Esophagus muscularis mucosa (tissue), 4 donors: ENCODE data around the gene KNOP1. TPM values are rescaled to one million over a fixed set of nuclear protein-coding genes. Genes with fewer than 3 reads are reported as not detected.

Experiments used
- DNase-seq: peaks from one replicate; pipeline ENCODE4 v3.0.0-alpha.2; 2017; ENCODE audit errors: extremely low spot score
- H3K27ac ChIP-seq, 4 donors: fragments of 200-600 bp; sonication (generic); replicated peaks in 1 of 4; 1 replicate in 3 of 4; 2 replicates in 1 of 4; pipeline ENCODE4 v1.5.1; 2016 to 2019; ENCODE audit warnings: mild to moderate bottlenecking in 1 of 4
- H3K27me3 ChIP-seq, 4 donors: fragments of 200-600 bp; sonication (generic); one replicate each; pipeline versions ENCODE4 v1.5.1 to v1.6.0; 2016 to 2019
- H3K36me3 ChIP-seq, 4 donors: fragments of 200-600 bp; sonication (generic); one replicate each; pipeline ENCODE4 v1.5.1; 2016 to 2019
- H3K4me1 ChIP-seq, 4 donors: fragments of 200-600 bp; sonication (generic); one replicate each; pipeline ENCODE4 v1.5.1; 2016 to 2019
- H3K4me3 ChIP-seq, 4 donors: fragments of 200-600 bp; sonication (generic); 1 replicate in 2 of 4; 2 replicates in 2 of 4; pipeline ENCODE4 v1.5.1; 2016 to 2019; ENCODE audit warnings: mild to moderate bottlenecking in 4 of 4, moderate library complexity in 1 of 4
- H3K9me3 ChIP-seq, 4 donors: fragments of 200-600 bp; sonication (generic); 1 replicate in 3 of 4; 2 replicates in 1 of 4; pipeline ENCODE4 v1.5.1; 2016 to 2019
- EP300 ChIP-seq: sonication (generic); formaldehyde crosslinking; IDR thresholded peaks from one replicate; pipeline ENCODE4 v1.6.1; 2017; ENCODE audit warnings: antibody characterized with exemption
- POLR2A ChIP-seq: fragments of 450-650 bp; IDR thresholded peaks from one replicate; pipeline ENCODE4 v1.6.1; 2017; ENCODE audit warnings: antibody characterized with exemption, moderate library complexity, mild to moderate bottlenecking, low read depth
- POLR2AphosphoS5 ChIP-seq, 2 donors: sonication (generic); formaldehyde crosslinking; IDR thresholded peaks; one replicate each; pipeline ENCODE4 v1.6.1; 2017; ENCODE audit warnings: antibody characterized with exemption in 2 of 2
- WGBS: methylation state at CpG from one replicate; pipeline ENCODE4 v1.1.5; 2018; 5-methylcytosine and 5-hydroxymethylcytosine counted together
- intact Hi-C: fragments of 100-400 bp; cut with DNase I; formaldehyde crosslinking; loops from one replicate; pipeline ENCODE4 v1.15.1; 2023
- total RNA-seq, 4 donors: library from RNA; depleted of rRNA; stranded (reverse); fragments of >200 nt; gene quantifications; one replicate each; pipeline versions ENCODE4 v1.1.0 to v1.2.1, GENCODE V29; 2016
- TF ChIP-seq, protein P1 (sequence below), 3 experiments: fragments of 200-600 bp in 2 of 3; fragments of 450-650 bp in 1 of 3; sonication (generic) in 2 of 3; IDR thresholded peaks; one replicate each; pipeline ENCODE4 v1.5.1; 2017 to 2019; ENCODE audit warnings: antibody characterized with exemption in 3 of 3, mild to moderate bottlenecking in 2 of 3, moderate library complexity in 1 of 3

The KNOP1 gene
- total RNA-seq, 4 donors from 2014 or later, result 7.3 to 9.9 (median 9.1) TPM

DNA sequence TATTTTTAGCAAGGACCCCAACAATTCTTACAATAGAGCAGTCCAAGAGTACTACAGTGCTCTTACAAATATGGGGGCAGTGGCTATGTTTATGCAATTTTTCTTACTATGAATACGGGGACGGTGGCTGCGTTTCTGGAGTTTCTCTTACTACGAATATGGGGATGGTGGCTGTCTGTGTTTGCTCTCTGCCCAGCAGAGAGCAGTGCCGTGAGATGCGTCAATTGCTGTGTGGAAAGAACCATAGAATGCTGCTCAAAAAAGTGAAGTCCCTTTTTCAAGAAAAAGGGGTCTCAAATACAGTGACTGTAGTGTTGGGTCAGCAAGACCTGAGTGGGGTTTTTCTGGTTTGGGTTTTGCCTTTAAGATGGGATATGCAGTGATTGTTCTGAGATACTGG, 53.9 kb downstream of the KNOP1 start:
- no peak for DNase-seq
- intact Hi-C loops, result no loop called here
- Histone ChIP-seq H3K27me3 (no peaks in the 10 kb centered on the region), H3K36me3 (peaks cover 2 to 33% (median 12%) of the 10 kb centered on the region in 4 donors), H3K4me1 (peaks cover 19 to 25% (median 24%) of the 10 kb centered on the region in 4 donors), H3K27ac (no peak overlapping the region), H3K4me3 (no peak overlapping the region), H3K9me3 (no peaks in the 10 kb centered on the region)
- no peak for TF ChIP-seq POLR2A
- TF ChIP-seq POLR2AphosphoS5 (IDR thresholded peaks at IDR 0.05), result no peak
- TF ChIP-seq EP300, result no peak
- TF ChIP-seq, protein P1, sequence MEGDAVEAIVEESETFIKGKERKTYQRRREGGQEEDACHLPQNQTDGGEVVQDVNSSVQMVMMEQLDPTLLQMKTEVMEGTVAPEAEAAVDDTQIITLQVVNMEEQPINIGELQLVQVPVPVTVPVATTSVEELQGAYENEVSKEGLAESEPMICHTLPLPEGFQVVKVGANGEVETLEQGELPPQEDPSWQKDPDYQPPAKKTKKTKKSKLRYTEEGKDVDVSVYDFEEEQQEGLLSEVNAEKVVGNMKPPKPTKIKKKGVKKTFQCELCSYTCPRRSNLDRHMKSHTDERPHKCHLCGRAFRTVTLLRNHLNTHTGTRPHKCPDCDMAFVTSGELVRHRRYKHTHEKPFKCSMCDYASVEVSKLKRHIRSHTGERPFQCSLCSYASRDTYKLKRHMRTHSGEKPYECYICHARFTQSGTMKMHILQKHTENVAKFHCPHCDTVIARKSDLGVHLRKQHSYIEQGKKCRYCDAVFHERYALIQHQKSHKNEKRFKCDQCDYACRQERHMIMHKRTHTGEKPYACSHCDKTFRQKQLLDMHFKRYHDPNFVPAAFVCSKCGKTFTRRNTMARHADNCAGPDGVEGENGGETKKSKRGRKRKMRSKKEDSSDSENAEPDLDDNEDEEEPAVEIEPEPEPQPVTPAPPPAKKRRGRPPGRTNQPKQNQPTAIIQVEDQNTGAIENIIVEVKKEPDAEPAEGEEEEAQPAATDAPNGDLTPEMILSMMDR (IDR thresholded peaks at IDR 0.05), result no peak
- 96% methylated on average over 6 of the region's 6 CpGs for WGBS

DNA sequence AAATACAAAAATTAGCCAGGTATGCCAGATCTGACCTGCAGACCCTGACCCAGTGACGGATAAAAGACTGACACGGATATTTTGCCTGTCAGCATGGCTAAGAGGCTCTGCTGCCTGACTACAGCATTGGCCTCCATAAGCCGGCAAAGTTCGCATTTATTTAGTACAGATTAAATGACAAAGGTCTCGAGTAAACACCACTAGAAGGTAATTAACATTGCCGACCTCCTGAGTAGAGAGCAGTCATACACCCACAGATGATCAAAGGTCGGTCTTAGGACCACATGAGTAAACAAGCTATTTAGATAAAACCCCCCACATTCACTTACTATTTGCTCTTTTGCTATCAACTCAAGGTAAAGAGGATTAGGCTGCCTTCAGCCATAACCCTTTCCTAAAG, 55.7 kb downstream of the KNOP1 start:
- Histone ChIP-seq H3K9me3 (no peaks in the 10 kb centered on the region), H3K27ac (no peak overlapping the region), H3K27me3 (no peaks in the 10 kb centered on the region), H3K4me1 (peaks cover 13 to 15% (median 14%) of the 10 kb centered on the region in 4 donors), H3K36me3 (peaks cover 8 to 46% (median 21%) of the 10 kb centered on the region in 4 donors), H3K4me3 (no peak overlapping the region)
- no peak for TF ChIP-seq POLR2A
- TF ChIP-seq EP300, result no peak
- TF ChIP-seq, protein P1 (IDR thresholded peaks at IDR 0.05), result no peak
- TF ChIP-seq POLR2AphosphoS5 (IDR thresholded peaks at IDR 0.05), result no peak
- WGBS, result 95% methylated on average over 7 of the region's 7 CpGs
- DNase-seq, result no peak
- intact Hi-C loops, result no loop called here

DNA sequence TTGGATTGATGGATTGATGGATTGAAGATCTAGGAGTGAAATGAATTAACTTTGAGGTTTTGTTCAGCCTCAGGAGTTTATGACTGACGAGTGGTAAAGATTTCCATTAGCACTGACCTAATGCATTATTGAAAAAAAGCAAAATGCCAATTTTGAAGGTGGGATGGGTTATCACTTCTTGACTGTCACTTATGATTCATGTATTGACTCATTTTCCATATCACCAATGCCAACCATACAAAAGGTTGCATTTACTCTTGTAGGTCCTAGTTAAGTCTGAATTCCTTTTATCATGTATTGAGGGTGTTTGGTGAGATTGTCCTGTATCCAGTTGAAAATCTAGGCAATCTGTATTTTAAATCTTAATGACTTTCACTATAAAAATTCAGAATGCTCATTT, 57.6 kb downstream of the KNOP1 start:
- Histone ChIP-seq H3K4me1 (no peaks in the 10 kb centered on the region), H3K4me3 (no peak overlapping the region), H3K27ac (no peak overlapping the region), H3K36me3 (peaks cover 23 to 62% (median 30%) of the 10 kb centered on the region in 4 donors), H3K27me3 (no peaks in the 10 kb centered on the region), H3K9me3 (no peaks in the 10 kb centered on the region)
- intact Hi-C loops, result no loop called here
- DNase-seq, result no peak
- WGBS, result 85% methylated on average over 1 of the region's 1 CpG
- TF ChIP-seq POLR2AphosphoS5 (IDR thresholded peaks at IDR 0.05), result no peak
- TF ChIP-seq EP300, result no peak
- no peak for TF ChIP-seq POLR2A

DNA sequence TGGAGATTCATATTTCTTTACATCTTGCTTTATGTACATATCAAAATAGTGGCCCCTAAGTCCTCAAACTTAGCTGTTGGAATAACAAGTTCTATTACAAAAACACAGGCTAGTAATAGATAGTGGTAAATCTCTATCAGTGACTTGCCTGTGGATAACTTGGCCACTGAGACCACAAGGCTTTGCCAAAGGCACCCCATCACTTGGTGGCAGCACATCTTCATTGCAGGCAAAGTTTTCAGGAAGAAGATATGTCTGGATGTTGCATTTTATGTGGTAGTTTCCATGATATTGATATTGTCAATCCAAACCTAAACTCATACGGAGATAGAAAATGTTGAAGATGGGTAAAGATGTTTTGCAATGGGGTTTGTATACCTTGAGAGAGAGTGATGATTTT, 58.5 kb downstream of the KNOP1 start:
- WGBS, result 96% methylated on average over 1 of the region's 1 CpG
- peaks cover 24 to 70% (median 36%) of the 10 kb centered on the region in 4 donors for H3K36me3 ChIP-seq
- TF ChIP-seq POLR2A (no peak), POLR2AphosphoS5 (IDR thresholded peaks at IDR 0.05) (no peak), EP300 (no peak)
- TF ChIP-seq, protein P1 (IDR thresholded peaks at IDR 0.05), result no peak
- H3K9me3 ChIP-seq, result no peaks in the 10 kb centered on the region
- no peaks in the 10 kb centered on the region for H3K4me1 ChIP-seq
- no peak for DNase-seq
- no peaks in the 10 kb centered on the region for H3K27me3 ChIP-seq
- H3K27ac ChIP-seq, result no peak overlapping the region
- H3K4me3 ChIP-seq, result no peak overlapping the region
- intact Hi-C loops, result no loop called here

DNA sequence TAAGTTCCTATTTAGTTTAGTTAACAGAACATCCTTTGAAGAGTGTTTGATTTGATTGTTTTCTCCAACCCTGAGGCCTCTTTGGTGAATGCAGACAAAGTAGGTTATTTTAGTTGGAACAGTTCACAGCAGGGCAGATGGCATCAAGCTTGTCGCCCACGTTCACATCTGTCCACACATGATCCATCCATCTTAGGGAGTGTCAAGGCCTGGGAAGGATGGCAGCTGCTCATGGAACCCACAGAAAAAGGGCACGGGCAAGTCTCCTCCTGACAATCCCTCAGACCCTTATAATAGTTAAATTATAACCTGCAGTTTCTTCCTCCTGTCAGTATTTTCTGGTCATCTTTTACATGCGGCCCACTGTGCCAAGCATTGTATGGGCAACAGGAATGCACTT, 60.2 kb downstream of the KNOP1 start:
- 83% methylated on average over 4 of the region's 4 CpGs for WGBS
- Histone ChIP-seq H3K9me3 (no peaks in the 10 kb centered on the region), H3K4me3 (no peak overlapping the region), H3K36me3 (peaks cover 39 to 83% (median 52%) of the 10 kb centered on the region in 4 donors), H3K27ac (no peak overlapping the region), H3K4me1 (no peaks in the 10 kb centered on the region), H3K27me3 (no peaks in the 10 kb centered on the region)
- intact Hi-C loops, result no loop called here
- DNase-seq, result no peak
- no peak for TF ChIP-seq POLR2AphosphoS5 (IDR thresholded peaks at IDR 0.05)
- TF ChIP-seq, protein P1 (IDR thresholded peaks at IDR 0.05), result no peak
- TF ChIP-seq EP300, result no peak
- TF ChIP-seq POLR2A, result no peak
